ENCODE data around the gene ATXN7.

ATXN7 gene

DNA sequence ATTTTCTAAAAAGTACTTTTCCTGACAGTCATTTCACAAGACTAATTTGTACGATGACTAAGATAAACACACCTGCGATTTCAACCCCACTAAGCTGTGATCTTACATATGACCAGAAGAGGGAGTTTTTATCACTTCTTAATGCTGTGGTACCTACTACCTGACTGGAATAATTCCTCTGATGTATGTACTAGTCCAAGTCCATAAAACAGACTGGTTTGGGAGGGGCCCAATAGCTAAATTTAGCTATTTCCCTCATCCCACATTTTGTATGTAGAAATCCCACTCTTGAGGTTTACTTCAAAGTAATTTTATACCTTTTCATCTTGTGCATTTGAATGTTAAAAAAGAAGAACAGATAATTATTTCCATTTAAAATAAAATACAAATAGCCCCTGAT lies 98.2 kb downstream of the ATXN7 start:
- Mint-ChIP-seq H3K4me3 (no peak overlapping the region), H3K9me3 (no peaks in the 10 kb centered on the region), H3K27me3 (ENCODE audit: low read depth) (no peaks in the 10 kb centered on the region), H3K4me1 (ENCODE audit: low read depth) (peaks cover 43% of the 10 kb centered on the region), H3K36me3 (ENCODE audit: low read depth) (peaks cover 5% of the 10 kb centered on the region), H3K27ac (no peak overlapping the region)
- no peak for DNase-seq (ENCODE audit: low spot score)

DNA sequence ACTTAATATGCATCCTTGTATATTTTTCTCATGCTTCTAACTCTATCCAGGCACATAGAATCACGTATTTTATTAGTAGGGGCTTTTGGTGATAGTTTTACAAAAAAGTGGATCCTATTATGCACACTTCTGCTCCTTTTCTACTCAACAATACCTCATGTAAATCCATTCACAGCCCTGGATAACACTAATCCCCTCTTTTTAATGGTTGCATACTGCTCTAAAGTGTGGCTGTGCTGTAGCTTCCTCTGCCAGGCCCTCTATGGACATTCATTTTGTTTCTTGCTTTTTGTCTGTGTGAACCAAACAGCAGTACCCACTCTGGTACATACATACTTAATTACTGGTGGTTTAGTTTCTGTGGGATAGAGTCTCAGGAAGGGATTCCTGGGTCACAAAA lies 99.8 kb downstream of the ATXN7 start:
- H3K9me3 Mint-ChIP-seq = no peaks in the 10 kb centered on the region
- H3K27ac Mint-ChIP-seq = peak overlapping the region; percentile 4
- H3K4me3 Mint-ChIP-seq = no peak overlapping the region
- no peaks in the 10 kb centered on the region for H3K27me3 Mint-ChIP-seq (ENCODE audit: low read depth)
- peaks cover 8% of the 10 kb centered on the region for H3K36me3 Mint-ChIP-seq (ENCODE audit: low read depth)
- peaks cover 56% of the 10 kb centered on the region for H3K4me1 Mint-ChIP-seq (ENCODE audit: low read depth)
- no peak for DNase-seq (ENCODE audit: low spot score)

DNA sequence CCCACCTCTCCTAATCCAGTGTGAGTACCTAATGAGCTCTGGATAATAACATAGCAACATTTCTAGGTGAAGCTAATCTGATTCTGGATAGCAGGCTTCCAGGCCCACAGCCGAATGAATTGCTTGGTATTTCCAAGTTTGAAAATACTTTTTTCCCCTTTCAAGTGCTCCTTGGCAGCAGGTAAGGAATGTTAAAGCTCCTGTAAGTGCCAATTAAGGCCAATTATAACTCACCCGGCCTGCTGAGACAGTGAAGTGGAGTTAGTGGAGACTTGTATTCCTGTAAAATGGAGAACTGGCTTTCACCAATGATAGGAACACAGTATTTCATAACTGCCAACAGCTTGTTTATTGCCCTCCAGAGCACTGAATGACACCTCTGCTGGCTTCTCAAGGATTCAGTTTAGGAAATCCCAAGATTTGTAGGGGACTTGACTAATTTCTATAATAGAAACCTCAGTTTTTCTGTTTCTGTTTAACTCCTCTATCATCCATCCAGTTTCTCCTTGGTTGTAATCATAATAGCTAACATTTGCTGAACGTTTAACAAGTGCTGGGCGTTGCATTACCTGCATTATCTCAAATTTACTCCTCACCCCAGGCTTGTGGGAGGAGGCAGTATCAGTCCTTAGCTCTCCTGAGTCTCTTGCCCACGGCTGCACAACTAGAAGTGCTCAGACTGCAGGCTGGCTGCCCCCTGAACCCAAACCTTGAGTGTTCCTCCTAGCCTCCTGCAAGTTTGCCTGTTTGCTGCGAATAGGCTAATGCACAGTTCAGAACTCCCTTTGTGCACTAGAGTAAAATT lies 101.2 kb downstream of the ATXN7 start:
- H3K4me1 Mint-ChIP-seq (ENCODE audit: low read depth) = peaks cover 63% of the 10 kb centered on the region
- no peak overlapping the region for H3K4me3 Mint-ChIP-seq
- peaks cover 14% of the 10 kb centered on the region for H3K36me3 Mint-ChIP-seq (ENCODE audit: low read depth)
- H3K27ac Mint-ChIP-seq = no peak overlapping the region
- no peaks in the 10 kb centered on the region for H3K9me3 Mint-ChIP-seq
- H3K27me3 Mint-ChIP-seq (ENCODE audit: low read depth) = no peaks in the 10 kb centered on the region
- DNase-seq (ENCODE audit: low spot score) = no peak

DNA sequence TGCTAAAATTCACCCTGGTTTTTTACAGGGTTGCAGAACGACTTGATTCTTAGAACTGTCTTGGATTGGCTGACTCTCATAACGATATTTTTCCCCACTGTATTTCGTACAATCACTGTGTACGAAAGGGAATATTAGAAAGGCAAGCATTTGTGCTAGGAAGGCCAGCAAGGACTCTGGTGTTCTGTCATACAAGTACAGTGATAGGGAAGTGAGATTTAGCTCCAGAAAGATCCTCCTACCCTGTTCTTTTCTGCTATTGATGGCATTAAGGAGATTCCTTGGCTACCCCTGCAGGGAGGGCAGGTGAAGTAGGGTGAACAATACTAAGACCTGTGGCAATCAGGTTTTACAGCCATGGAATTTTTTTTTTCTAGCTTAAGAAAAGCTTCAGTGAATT lies 102.3 kb downstream of the ATXN7 start:
- H3K27ac Mint-ChIP-seq = no peak overlapping the region
- DNase-seq (ENCODE audit: low spot score) = no peak
- no peaks in the 10 kb centered on the region for H3K27me3 Mint-ChIP-seq (ENCODE audit: low read depth)
- no peak overlapping the region for H3K4me3 Mint-ChIP-seq
- H3K9me3 Mint-ChIP-seq = no peaks in the 10 kb centered on the region
- H3K36me3 Mint-ChIP-seq (ENCODE audit: low read depth) = peaks cover 15% of the 10 kb centered on the region
- H3K4me1 Mint-ChIP-seq (ENCODE audit: low read depth) = peaks cover 65% of the 10 kb centered on the region

DNA sequence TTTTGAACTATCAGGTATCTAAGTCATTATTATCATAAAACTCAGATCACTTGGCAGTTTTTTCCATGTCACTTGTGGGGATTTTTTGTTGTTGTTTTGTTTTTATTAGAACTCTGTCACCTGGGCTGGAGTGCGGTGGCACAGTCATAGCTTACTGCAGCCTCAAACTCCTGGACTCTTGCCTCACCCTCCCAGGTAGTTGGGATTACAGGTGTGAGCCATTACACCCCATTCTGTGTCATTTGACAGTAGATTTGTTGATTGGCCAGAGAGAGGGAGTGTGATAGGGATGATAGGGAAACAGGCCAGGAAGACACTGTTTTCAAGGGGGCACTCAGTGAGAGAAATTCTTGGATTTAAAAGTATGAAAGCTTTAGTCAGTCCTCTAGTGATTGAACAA lies 103.2 kb downstream of the ATXN7 start:
- peaks cover 16% of the 10 kb centered on the region for H3K36me3 Mint-ChIP-seq (ENCODE audit: low read depth)
- no peak for DNase-seq (ENCODE audit: low spot score)
- H3K27ac Mint-ChIP-seq = peak overlapping the region; percentile 80

DNA sequence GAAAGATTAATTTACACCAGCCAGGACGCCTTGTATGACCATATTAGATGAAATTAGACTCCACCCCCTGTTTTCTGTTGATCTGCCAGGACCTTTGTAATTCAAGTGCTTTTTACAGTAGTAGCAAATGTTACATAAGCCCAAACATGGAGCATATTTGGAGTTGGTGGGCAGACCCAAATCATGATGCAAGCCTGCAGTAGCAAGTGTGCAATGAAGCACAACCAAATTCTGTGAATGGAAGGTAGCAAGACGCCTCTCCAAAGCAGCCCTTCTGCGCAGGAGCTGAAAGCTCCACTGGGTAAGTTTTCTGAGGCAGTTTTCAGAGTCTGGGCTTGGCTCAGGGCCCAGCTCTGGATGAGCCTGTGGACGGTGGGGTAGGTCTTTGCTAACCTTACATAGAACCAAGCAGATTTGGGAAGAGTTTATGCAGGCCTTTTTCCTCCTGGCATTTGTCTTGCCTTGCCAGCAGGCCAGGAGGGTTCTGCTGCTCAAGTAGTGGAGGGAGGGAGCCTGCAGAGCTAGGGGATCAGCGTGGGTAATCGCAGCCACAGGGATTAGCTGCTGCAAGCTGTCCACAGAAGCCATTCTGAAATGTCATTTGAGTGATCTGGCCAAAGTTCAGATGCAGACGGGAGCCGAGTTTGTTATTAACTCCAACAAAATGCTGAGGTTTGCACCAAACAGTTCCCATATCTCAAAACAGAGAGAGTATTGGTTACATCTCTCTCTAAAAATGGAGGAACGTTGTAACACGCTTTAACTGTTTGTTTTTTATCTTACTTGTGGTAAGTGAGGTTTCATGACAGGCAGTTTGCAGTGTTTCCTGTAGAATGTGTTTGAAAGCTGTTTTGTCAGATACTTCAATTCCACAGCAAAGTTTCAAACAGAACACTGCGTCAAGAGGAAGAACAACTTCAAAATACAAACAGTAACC lies 104.3 kb downstream of the ATXN7 start:
- Mint-ChIP-seq H3K4me1 (ENCODE audit: low read depth) (peaks cover 76% of the 10 kb centered on the region), H3K4me3 (peak overlapping the region; percentile 90), H3K36me3 (ENCODE audit: low read depth) (peaks cover 24% of the 10 kb centered on the region), H3K9me3 (no peaks in the 10 kb centered on the region), H3K27me3 (ENCODE audit: low read depth) (no peaks in the 10 kb centered on the region), H3K27ac (peak overlapping the region; percentile 98)
- DNase-seq (ENCODE audit: low spot score) = peak; percentile 40

More for the DNA sequence above, 103.2 kb downstream of the ATXN7 start:
- H3K9me3 Mint-ChIP-seq = no peaks in the 10 kb centered on the region
- peak overlapping the region; percentile 79 for H3K4me3 Mint-ChIP-seq
- peaks cover 68% of the 10 kb centered on the region for H3K4me1 Mint-ChIP-seq (ENCODE audit: low read depth)
- H3K27me3 Mint-ChIP-seq (ENCODE audit: low read depth) = no peaks in the 10 kb centered on the region

DNA sequence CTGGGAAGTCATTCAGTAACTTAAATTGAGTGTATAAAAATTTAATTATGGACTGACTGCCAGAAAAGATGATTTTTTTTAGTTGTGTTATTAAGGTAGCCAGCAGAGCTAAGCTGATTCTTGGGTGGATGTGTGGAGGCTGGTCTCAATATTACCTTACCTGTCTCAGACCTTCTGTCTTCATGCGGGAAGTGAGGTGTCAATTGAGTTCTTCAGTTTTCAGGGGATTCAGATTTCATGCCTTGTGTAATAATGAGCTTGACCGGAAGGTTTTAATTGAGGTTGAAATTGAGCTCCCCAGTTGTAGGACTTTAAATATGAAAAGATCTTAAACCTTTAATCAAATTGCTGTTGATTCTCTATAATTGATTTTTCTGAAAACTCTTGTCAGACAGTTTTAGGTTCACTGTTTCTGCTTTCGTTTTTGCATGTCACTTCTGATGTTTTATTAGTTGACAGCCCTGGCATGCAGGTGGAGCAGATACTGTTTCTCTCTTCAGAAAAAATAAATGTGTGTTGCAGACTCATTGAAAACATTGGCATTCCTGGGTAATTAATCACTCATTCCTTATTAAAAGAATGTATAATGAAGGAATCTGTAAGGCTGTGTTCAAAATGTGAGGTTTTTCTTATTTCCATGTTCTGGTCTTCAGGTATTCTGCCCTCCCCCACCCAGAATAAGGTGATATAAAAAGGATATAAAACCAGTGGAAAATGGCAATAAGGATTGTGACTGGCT lies 105.1 kb downstream of the ATXN7 start:
- H3K27me3 Mint-ChIP-seq (ENCODE audit: low read depth) = no peaks in the 10 kb centered on the region
- H3K4me1 Mint-ChIP-seq (ENCODE audit: low read depth) = peaks cover 77% of the 10 kb centered on the region
- H3K27ac Mint-ChIP-seq = peak overlapping the region; percentile 98
- no peaks in the 10 kb centered on the region for H3K9me3 Mint-ChIP-seq
- peak overlapping the region; percentile 90 for H3K4me3 Mint-ChIP-seq
- DNase-seq (ENCODE audit: low spot score) = no peak
- peaks cover 29% of the 10 kb centered on the region for H3K36me3 Mint-ChIP-seq (ENCODE audit: low read depth)

DNA sequence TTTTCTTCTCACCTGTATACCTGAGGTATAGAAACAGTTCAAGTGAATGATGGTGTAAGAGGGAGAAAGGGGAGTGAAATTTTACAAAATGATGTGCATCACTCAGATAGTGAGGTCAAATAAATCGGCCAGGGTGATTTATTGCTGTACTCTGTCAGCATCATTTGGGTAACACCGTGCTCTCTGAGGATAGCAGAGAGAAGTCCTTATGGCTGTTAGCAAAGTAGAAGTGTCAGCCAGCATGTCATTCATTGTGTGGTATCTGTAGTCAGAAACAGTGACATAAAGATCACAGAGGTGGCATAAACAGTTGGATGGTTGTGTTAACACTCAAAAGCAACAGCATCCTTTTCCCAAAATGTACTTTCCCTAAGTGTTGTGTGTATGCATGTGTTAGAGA lies 106.2 kb downstream of the ATXN7 start:
- Mint-ChIP-seq H3K9me3 (no peaks in the 10 kb centered on the region), H3K27me3 (ENCODE audit: low read depth) (no peaks in the 10 kb centered on the region), H3K4me3 (peak overlapping the region; percentile 90), H3K27ac (peak overlapping the region; percentile 98), H3K36me3 (ENCODE audit: low read depth) (peaks cover 33% of the 10 kb centered on the region), H3K4me1 (ENCODE audit: low read depth) (peaks cover 80% of the 10 kb centered on the region)
- no peak for DNase-seq (ENCODE audit: low spot score)

DNA sequence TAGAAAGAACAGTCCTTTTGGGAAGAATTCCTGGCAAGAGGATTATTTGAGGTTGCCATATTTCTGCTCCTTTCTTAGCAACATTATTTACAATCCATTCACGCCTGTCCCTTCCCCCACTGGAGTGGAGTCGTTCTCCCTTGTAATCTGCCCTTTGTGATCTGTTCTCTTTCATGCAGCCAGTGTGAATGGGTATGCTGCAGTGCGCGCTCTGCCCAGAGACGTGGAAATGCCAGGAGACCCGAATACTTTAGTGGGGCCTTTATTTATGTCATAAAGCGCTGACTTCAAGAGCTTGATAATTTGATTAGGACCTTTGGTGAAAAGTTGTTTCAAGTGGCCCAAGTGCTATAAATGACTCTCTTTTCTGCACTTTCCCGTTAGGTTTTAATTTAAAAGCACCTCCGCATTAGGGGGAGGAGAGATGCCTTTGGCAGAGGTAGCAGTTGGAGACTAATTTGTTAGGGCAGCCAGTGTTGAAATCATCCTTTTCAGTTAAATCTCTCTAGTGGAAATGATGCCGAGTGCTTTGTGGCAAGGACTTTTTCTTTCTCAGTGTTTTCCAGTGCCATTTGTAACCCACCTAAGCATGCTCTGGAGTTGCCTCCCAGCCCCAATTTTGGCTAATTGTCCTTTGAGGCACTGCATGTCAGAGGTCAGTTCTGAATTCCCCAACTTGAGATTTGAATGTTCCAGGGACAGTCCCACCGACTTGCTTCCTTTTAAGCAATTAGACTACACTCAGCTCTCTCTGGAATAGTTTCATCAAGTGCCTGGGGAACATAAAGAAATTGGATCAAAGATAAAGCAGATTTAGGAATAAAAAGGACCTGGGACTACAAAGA lies 107.2 kb downstream of the ATXN7 start:
- no peak for DNase-seq (ENCODE audit: low spot score)
- peak overlapping the region; percentile 82 for H3K27ac Mint-ChIP-seq
- H3K27me3 Mint-ChIP-seq (ENCODE audit: low read depth) = no peaks in the 10 kb centered on the region
- no peaks in the 10 kb centered on the region for H3K9me3 Mint-ChIP-seq
- H3K4me1 Mint-ChIP-seq (ENCODE audit: low read depth) = peaks cover 83% of the 10 kb centered on the region
- H3K4me3 Mint-ChIP-seq = peak overlapping the region; percentile 90
- peaks cover 37% of the 10 kb centered on the region for H3K36me3 Mint-ChIP-seq (ENCODE audit: low read depth)

DNA sequence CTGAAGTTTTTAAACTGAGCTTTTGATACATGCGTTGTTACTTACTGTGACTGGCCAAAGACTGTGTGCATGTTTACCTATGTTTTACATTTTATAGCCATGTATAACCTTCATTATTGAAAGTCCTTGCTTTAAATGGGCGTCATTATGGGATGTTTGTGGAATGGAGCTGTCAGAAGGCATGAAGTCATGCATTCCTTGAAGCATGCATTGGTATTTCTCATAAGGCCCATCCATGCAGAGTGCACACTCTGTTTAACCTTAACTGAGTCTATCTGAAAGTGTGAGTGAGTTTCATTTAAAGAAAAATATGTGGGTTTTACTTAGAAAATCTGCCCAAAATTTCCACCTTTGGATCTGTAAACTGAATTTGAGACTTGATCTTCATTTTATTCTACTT lies 108.5 kb downstream of the ATXN7 start:
- H3K27me3 Mint-ChIP-seq (ENCODE audit: low read depth) = no peaks in the 10 kb centered on the region
- peak overlapping the region; percentile 52 for H3K4me3 Mint-ChIP-seq
- no peak for DNase-seq (ENCODE audit: low spot score)
- peaks cover 84% of the 10 kb centered on the region for H3K4me1 Mint-ChIP-seq (ENCODE audit: low read depth)
- peaks cover 41% of the 10 kb centered on the region for H3K36me3 Mint-ChIP-seq (ENCODE audit: low read depth)
- peak overlapping the region; percentile 81 for H3K27ac Mint-ChIP-seq
- H3K9me3 Mint-ChIP-seq = no peaks in the 10 kb centered on the region

DNA sequence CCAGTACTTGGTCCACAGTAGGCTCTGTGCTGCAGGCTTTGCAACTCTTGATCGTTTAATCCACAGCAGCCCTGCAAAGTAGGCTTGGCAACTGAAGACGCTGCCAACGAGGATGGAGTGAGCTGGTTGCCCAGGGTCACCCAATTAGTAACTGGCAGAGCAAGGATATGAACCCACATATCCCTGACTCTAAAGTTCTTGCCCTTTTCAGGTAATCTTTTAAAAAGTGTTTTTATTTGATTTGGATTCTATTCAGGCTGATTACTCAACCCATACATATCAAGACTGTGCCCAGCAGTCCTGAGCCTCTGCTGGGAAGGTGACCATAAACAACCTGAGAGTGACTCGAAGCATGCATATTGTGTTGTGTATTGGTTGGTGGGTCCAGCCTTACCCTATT lies 109.3 kb downstream of the ATXN7 start:
- Mint-ChIP-seq H3K36me3 (ENCODE audit: low read depth) (peaks cover 41% of the 10 kb centered on the region), H3K27ac (no peak overlapping the region), H3K4me3 (no peak overlapping the region), H3K4me1 (ENCODE audit: low read depth) (peaks cover 86% of the 10 kb centered on the region), H3K9me3 (no peaks in the 10 kb centered on the region), H3K27me3 (ENCODE audit: low read depth) (no peaks in the 10 kb centered on the region)
- no peak for DNase-seq (ENCODE audit: low spot score)

DNA sequence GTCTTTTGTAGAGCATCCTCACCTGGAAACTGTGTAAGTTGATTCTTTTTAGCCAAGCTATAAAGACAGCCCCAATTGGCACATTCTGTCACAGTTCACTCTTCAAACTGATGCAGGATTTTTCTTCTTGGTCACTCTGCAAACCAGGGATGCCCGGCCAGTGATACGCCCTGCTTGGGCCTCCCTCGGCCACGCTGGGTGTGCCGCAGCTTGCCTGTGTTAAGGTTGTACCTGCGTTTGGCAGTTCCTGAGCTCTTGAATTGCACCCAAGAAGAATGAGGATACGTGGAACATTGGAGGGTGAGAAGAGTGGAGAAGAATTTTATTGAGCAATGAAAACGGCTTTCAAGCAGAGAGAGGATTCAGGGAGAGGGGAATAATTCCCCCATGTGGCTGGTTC lies 109.7 kb downstream of the ATXN7 start:
- H3K27me3 Mint-ChIP-seq (ENCODE audit: low read depth) = no peaks in the 10 kb centered on the region
- H3K9me3 Mint-ChIP-seq = no peaks in the 10 kb centered on the region
- H3K36me3 Mint-ChIP-seq (ENCODE audit: low read depth) = peaks cover 39% of the 10 kb centered on the region
- H3K4me1 Mint-ChIP-seq (ENCODE audit: low read depth) = peaks cover 86% of the 10 kb centered on the region
- H3K27ac Mint-ChIP-seq = peak overlapping the region; percentile 9
- H3K4me3 Mint-ChIP-seq = no peak overlapping the region
- DNase-seq (ENCODE audit: low spot score) = no peak

DNA sequence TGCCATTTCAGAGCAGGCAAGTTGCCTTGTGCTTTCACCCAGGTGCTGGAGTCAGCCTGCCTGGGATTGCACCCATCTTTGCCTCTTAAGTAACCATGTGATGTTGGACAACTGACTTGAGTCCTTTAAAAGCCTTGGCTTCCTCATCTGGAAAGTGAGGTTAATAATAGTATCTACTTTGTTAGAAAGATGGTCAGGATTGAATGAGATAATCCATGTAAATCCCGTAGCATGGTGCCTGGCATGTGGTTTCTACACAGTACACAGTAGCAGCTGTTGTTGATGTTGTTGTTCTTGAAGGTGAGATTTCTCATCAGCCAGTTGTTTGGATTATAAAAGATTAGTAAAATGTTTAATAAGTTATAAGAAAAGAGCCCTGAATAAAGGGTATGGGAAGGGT lies 110.8 kb downstream of the ATXN7 start:
- Mint-ChIP-seq H3K27ac (no peak overlapping the region), H3K27me3 (ENCODE audit: low read depth) (no peaks in the 10 kb centered on the region), H3K36me3 (ENCODE audit: low read depth) (peaks cover 39% of the 10 kb centered on the region), H3K4me3 (no peak overlapping the region), H3K9me3 (no peaks in the 10 kb centered on the region), H3K4me1 (ENCODE audit: low read depth) (peaks cover 88% of the 10 kb centered on the region)
- no peak for DNase-seq (ENCODE audit: low spot score)
